GM18951 (cell line): ENCODE measurements around the gene RTKN2.

ENCODE experiments used
- POLR2A ChIP-seq: IDR thresholded peaks from 4 replicates; pipeline ENCODE4 v1.6.1; 2011; ENCODE audit warnings: mild to moderate bottlenecking; ENCODE audit not compliant: insufficient read length, insufficient read depth; ENCODE audit errors: extremely low read depth
- in situ Hi-C: fragments of 300-500 bp; cut with MboI; formaldehyde crosslinking; loops from one replicate; pipeline ENCODE4 v1.12.0; 2022; ENCODE audit warnings: low sequenced_read_pairs, mixed read lengths, inconsistent platforms; ENCODE audit not compliant: unreplicated experiment

RTKN2 gene

GRCh38 chr10:62270020-62270419 is 1.4 kb upstream of the RTKN2 start:
- in situ Hi-C loops = no loop called here
- TF ChIP-seq POLR2A = no peak

- no peak for TF ChIP-seq POLR2A
- in situ Hi-C loops = no loop called here
Observed at GRCh38 chr10:62268027-62268398, 631 bp downstream of the RTKN2 start.

DNA sequence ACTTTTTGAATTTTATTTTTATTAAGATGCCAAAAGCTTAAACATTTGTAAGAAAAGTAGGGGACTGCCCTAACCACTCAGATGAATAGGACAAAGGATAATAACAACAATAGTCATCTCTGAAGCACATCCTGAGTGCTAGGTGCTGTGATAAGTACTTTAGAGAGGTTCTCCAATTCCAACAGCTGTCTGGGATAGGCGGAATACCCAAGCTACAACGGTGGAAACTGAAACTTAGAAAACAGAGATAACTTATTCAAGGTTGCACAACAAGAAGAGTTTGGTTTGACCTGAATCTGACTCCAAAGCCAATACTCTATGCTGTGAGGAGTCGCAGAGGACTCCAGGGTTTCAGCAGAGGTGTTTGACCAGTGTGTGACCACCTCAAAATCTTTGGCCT is 2.0 kb downstream of the RTKN2 start:
- TF ChIP-seq POLR2A = no peak
- in situ Hi-C loops = no loop called here

- in situ Hi-C loops = no loop called here
- no peak for TF ChIP-seq POLR2A
Observed at GRCh38 chr10:62266147-62266546, 2.5 kb downstream of the RTKN2 start.

DNA sequence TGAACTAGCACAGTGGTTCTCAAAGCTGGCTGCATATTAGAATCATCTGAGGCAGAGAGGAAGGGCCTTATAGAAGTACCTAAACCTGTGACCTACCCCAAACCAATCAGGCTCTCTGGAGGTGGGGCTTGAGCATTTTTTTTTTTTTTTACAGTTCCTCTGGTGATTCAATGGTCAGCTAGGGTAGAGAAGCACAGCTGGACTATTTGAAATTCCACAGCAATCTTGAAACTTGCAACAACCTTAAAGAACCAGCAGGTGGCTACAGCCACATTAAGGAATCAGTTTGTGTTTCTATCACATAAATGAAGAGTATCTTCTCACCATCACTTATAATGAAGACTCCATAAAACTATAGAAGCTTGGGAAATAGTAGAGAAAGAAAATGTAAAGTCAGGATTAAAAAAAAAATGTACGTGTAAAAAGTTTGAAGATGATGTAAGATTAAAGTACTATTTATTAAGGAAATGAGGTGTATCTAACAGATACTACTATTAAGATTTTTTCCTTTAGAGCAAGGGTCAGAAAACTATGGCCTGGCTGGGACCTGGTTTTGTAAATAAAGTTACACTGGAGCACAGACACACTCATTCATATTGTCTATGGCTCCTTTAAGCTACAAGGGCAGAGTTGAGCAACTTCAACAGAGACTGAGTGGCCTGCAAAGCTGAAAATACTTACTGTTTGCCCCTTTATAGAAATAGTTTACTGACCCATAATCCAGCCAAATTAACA is 3.8 kb downstream of the RTKN2 start:
- in situ Hi-C loops = no loop called here
- no peak for TF ChIP-seq POLR2A

DNA sequence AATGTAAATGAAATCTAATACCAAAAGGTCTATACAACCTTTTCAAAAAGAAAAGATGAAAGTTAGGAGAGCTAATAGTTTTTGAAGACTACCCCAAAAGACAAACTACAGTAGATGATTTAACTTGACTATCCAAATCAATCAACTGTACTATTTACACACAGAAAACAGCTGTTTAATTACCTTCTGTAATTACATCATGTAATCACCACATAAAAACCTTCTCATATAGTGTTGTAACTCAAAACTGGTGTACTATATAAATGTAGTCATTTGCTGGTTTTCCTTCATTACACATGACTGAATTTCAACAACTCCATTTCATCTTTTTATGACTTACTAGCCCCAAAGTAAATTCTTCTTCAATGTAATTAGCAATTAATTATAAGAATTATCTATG is 4.5 kb downstream of the RTKN2 start:
- no peak for TF ChIP-seq POLR2A
- in situ Hi-C loops = no loop called here

- in situ Hi-C loops = no loop called here
- no peak for TF ChIP-seq POLR2A
Observed at GRCh38 chr10:62261666-62262065, 7.0 kb downstream of the RTKN2 start.

GRCh38 chr10:62259998-62260397 is 8.6 kb downstream of the RTKN2 start:
- in situ Hi-C loops = loop anchor here (10.0 kb wide), 1 partner anchor 355 kb away; the partner anchor contains the start of gene ARID5B
- no peak for TF ChIP-seq POLR2A

GRCh38 chr10:62259456-62259855 is 9.2 kb downstream of the RTKN2 start:
- in situ Hi-C loops = loop anchor here (10.0 kb wide), 1 partner anchor 355 kb away; the partner anchor contains the start of gene ARID5B
- no peak for TF ChIP-seq POLR2A

GRCh38 chr10:62258926-62259325 is 9.7 kb downstream of the RTKN2 start:
- in situ Hi-C loops = loop anchor here (10.0 kb wide), 1 partner anchor 354 kb away; the partner anchor contains the start of gene ARID5B
- TF ChIP-seq POLR2A = no peak

- in situ Hi-C loops = loop anchor here (10.0 kb wide), 1 partner anchor 349 kb away; the partner anchor contains the start of gene ARID5B
- no peak for TF ChIP-seq POLR2A
Observed at GRCh38 chr10:62253704-62254103, 14.9 kb downstream of the RTKN2 start.

DNA sequence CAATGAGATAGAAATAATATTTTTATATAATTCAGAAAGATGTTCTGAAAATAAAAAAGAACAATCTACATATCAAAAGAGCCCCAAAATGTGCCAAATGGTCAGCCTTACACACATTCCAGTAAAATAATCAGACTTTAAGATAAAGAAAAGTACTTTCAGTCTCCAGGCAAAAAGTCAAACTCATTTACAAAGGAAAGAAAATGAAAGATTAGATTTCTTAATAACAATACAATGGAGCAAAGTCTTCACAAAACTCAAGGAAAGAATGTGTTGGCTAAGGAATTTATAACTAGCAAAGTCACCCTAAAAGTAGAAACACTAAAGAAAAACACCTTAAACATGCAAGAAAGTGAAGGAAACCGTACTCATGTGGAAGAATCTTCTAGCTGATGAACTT is 16.6 kb downstream of the RTKN2 start:
- in situ Hi-C loops = loop anchor here (10.0 kb wide), 1 partner anchor 347 kb away; the partner anchor contains the start of gene ARID5B
- TF ChIP-seq POLR2A = no peak

GRCh38 chr10:62250594-62251198 is 17.9 kb downstream of the RTKN2 start:
- TF ChIP-seq POLR2A = no peak
- in situ Hi-C loops = loop anchor here (10.0 kb wide), 1 partner anchor 346 kb away; the partner anchor contains the start of gene ARID5B

DNA sequence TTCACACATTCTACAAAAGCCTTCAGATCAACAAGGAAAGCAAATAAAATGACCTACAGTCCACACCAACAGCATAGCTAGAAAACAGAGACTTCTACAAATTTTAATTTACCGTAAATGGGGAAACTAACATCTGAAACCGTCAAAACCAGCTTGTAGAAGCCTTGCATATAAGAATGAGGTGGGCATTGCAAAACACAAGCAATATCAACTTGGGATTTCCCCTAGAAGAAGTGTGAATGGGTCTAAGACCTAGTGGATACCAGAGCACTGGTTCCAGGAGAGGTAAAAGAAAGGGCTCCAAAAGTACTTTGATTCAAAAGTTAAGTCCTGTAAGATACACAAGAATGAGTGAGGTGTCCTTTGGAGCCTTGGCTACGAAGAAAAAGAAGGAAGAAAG is 18.7 kb downstream of the RTKN2 start:
- no peak for TF ChIP-seq POLR2A
- in situ Hi-C loops = loop anchor here (10.0 kb wide), 1 partner anchor 345 kb away; the partner anchor contains the start of gene ARID5B
